SIG-M5 (cell line): ENCODE measurements around the gene CYP19A1.
"Not testable (repeated sequence)": the region's sequence is repeated elsewhere in the genome, so short reads cannot be mapped to it uniquely, and the experiment has no call there.

Source experiments
- DNase-seq: peaks from one replicate; lab custom pipeline; 2025; lab: John Stamatoyannopoulos, UW

The CYP19A1 gene

GRCh38 chr15:51205050-51205975 lies 133.1 kb downstream of the CYP19A1 start:
- no peak for DNase-seq

- no peak for DNase-seq
These were observed 134.6 kb downstream of the CYP19A1 start for GRCh38 chr15:51203797-51204196.

DNA sequence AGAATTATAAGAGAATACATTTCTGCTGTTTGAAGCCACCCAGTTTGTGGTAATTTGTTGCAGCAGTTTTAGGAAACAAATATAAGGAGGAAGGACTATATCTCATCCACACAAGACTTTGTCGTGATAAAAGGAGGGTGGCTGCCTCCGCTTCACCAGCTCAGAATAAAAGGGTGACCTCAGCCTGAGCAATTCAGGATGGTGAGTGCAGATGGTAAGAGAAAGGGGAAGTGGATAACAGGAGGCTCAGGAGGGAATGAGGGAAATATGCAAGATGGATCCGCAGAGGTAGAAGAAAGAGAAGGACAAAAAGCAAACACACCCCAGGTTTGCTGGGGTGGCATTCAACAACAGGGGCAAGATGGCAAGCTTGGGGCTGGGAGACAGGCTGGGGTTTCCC lies 135.6 kb downstream of the CYP19A1 start:
- no peak for DNase-seq

GRCh38 chr15:51201581-51201980 lies 136.8 kb downstream of the CYP19A1 start:
- no peak for DNase-seq

GRCh38 chr15:51200792-51201191 lies 137.6 kb downstream of the CYP19A1 start:
- no peak for DNase-seq

DNA sequence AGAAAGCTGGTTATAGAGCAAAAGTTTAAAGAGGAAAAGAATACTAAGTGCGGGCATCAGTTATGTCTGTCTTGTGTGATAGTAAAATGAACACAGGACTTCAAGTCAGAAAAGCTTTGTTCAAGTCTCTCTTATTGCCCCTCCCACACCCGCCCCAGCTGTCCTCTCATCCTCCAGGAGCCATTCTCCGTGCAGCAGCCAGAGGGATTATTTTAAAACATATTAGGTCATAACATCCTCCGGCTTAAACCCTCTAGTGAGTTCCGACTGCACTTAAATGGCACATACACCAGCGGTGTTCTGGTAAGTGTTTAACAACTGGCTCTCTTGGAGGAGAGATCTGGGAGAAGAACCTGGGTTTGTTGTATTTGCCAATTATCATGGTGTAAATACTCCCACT lies 138.9 kb downstream of the CYP19A1 start:
- DNase-seq: no peak

DNA sequence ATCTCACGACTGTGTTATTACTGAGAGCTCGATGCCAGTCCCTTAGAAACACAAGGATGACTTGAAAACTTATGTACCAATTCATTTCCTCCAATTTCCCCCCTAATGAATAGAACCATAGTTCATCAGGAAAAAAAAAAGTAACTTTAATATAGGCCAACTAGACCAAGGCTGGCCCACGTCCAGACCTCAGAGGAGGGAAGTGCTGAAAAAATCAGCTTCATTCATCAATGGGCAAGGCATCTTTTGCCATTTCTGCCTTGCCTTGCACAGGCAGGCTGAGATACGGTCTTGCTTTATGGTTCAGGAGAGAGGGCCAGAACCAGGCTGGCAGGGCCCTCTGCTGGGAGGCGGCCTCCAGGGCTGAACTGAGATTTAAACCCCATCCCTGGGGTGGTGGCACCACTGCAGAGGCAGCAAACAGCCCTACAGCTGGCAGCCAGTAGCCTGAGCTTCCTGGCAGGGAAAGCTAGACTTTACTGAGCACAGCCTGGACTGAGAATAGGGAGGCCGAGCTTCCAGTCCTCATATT lies 139.6 kb downstream of the CYP19A1 start:
- DNase-seq: no peak

DNA sequence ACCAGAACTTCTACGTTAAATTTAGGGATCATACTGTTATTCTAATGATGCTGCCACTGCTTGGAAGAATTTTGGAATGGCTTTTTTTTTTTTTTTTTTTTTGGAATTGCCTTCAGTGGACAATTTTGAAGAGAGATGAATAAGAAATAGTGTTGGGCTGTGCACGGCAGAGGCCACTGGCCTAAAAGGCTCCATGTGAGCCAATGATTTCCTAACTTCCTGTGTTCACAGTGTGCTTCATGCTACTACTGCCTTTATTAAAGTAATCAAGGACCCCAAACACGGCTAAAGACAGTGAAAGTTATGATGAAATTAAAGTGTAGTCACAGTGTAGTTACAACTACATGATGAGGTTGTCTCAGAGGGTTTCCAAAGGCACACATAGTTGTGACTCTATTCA lies 142.9 kb downstream of the CYP19A1 start:
- DNase-seq: no peak

GRCh38 chr15:51193979-51194378 lies 144.4 kb downstream of the CYP19A1 start:
- DNase-seq: no peak

DNA sequence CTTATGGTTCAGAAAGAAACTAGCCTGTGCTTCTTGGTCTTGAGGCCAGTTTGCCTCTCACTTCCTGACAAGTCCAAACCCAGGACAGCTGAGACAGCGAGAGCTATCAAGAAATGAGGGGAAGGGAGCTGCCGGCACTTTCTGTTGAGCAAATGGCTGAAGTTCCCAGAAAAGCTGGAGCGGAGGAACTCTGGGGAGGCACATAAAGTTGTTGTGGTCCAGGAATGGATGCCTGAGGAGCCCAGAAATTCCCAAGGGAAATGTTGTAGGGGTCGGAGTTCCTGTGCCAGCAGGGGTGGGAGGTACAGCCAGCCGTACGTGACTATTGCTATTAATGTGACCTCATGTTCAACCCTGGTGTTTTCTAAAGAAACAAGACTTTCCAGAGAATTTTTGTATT lies 144.9 kb downstream of the CYP19A1 start:
- DNase-seq: no peak

GRCh38 chr15:51192521-51193280 lies 145.7 kb downstream of the CYP19A1 start:
- no peak for DNase-seq

GRCh38 chr15:51191766-51192165 lies 146.6 kb downstream of the CYP19A1 start:
- no peak for DNase-seq

- DNase-seq: no peak
These were observed 147.2 kb downstream of the CYP19A1 start for GRCh38 chr15:51191072-51191670.

GRCh38 chr15:51190424-51191068 lies 147.8 kb downstream of the CYP19A1 start:
- DNase-seq: no peak

GRCh38 chr15:51189669-51190385 lies 148.6 kb downstream of the CYP19A1 start:
- DNase-seq: no peak

GRCh38 chr15:51188791-51189190 lies 149.6 kb downstream of the CYP19A1 start:
- not testable (repeated sequence) for DNase-seq

GRCh38 chr15:51186891-51187290 lies 151.5 kb downstream of the CYP19A1 start:
- no peak for DNase-seq

DNA sequence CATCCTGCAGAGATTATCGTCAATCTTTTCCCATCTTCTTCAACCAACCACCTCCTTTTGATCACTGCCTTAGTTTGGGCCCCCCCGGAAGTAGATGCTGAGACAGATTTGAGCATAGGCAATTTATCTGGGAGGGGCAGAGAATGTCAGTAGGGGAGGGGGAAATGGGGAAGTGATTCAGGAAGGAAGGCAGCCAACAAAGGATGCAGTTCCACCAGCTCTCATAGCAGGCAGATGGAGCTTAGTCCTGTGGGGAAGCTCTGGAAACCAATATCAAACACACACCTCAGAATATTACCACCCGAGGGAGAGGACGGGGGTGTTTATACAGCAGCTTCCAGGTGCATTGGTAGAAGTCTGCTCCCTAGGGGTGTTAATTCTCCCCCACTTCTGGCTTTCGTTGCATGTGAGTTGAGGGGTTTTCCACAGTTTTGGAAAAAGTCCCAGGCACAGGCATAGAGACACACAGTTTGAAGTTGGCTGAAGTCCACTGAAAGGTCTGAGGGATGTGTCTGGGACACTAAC lies 152.2 kb downstream of the CYP19A1 start:
- no peak for DNase-seq

DNA sequence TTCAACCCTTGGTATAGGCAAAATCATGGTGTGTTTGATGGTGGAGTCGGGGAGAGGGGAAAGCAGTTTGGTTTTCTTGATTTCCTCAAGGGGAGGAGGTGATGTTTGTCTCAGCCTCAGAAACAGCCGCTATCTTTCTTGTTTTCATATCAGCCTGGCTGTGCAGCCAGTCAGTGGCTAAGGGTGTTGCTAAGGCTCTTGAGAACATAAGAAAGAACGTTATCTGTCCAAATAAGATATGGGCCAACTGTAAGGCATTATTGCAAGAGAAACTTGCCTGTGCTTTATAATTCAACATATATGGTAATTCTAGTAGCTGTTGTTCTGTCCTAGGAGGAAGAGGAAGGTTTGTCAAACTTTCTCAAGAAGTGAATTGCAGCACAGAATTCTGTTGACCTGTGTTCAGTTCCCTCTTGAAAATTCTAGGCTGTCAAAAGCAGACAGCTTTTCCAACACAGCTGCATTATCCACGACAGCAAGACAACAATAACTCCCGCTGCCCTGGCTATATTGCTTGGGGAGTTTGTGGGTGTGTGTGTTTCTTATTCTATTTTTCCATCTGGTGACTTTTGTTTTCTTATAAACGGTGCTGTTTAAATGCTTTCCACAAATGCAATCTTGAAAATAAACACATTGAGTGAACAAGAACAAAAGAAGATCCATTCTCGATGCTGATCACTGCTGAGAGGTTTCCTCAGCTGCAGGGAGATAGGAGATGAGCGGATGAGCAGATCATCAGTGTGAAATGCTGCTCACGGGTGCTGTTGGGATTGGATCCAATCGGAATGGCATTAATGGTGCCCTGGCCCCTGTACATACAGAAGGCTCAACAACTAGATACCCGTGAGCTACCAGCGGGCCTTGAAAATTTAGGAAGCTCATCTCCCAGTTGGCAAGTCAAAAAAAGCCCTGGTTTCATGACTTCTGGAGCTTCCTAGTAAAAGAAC lies 152.9 kb downstream of the CYP19A1 start:
- DNase-seq: no peak

DNA sequence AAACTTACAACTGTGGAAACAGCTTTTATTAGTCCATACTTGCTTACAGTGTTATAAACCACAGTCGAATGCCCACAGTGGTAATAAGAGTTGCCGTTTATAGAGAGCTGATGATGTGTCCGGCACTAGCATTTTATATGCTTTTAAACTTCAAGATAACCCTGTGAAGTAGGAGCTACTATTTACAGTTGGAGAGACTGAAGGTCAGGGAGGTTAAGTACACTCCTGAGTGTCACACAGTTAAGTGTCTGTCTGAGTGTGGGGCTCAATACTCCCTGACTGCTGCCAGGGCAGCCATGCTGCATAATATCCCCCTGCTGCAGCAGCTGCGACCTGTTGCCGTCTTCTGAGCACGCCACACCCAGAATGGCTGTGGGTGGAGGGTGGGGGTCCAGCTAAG lies 153.8 kb downstream of the CYP19A1 start:
- DNase-seq: no peak
